GM21526 (cell line): ENCODE data around the gene AMHR2.
"Not testable (repeated sequence)": the region's sequence is repeated elsewhere in the genome, so short reads cannot be mapped to it uniquely, and the experiment has no call there.

Source experiments
- ATAC-seq: cut with Tn5 transposase; IDR thresholded peaks from one replicate; pipeline ENCODE4 v1.9.1; 2021; ENCODE audit warnings: moderate library complexity; ENCODE audit not compliant: unreplicated experiment, low FRiP score

Gene AMHR2

DNA sequence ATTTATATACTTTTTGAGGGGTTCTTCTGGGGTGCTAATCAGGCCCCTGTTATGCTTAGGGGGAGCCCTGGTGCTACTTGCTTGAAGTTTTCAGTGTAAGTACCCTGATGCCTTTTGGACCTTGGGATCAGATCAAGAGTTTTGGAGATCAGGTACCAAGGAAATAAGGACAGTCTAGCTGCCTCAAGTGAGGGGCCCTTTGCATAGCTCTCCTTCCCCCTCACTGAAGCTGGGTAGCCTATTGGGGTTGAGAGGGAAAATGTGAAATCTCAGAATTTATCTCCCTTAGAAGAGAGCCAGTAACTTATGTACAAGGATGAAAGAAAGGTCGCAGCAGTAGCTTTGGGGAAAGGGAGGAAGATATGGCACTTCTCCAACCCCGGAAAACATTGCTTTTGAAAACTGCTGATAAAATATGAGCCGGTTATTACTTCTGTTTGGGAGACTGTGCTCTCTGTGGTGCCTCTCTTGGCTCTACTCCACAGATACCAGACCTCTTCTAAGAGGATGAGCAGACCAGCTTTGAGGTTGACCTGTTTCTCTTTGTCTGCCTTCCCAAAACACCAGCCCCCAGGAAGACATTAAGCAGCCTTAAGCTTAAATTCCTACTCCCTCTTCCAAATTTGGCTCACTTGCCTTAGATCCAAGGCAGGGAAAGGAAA is 8.8 kb upstream of the AMHR2 start:
- ATAC-seq = no peak

DNA sequence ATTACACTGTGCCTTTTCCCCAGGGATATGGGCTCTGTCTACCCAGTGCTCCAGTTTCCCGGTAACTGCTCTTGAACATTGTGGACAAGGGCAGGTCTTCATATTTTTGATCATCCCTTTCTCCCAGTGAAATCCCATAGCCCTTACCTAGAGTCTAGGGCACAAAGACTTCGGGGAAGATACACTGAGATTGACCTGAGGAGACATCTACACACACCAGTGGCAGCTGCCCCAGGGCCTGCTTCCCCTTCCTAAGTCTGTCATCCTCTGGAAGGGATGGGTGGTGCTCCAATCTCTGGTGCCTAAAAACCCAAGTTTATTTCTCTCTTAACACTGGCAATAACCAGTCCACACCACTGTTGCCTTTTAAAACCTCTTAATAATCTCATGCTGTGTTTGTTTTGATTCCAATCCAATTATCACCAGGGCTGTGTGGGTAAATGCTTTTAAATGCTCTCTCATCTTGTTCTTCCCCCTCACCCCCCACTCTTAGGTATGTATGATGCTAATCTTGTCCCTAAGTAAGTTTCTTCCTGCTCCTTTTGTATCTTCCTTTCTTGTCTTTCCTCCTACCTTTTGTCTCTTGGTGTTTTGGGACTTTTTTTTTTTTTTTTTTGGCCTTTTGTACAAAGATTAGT is 7.8 kb upstream of the AMHR2 start:
- ATAC-seq = not testable (repeated sequence)

- not testable (repeated sequence) for ATAC-seq
These were observed 6.3 kb upstream of the AMHR2 start for GRCh38 chr12:53417291-53417816.

- ATAC-seq = no peak
These were observed 5.4 kb upstream of the AMHR2 start for GRCh38 chr12:53418221-53418620.

DNA sequence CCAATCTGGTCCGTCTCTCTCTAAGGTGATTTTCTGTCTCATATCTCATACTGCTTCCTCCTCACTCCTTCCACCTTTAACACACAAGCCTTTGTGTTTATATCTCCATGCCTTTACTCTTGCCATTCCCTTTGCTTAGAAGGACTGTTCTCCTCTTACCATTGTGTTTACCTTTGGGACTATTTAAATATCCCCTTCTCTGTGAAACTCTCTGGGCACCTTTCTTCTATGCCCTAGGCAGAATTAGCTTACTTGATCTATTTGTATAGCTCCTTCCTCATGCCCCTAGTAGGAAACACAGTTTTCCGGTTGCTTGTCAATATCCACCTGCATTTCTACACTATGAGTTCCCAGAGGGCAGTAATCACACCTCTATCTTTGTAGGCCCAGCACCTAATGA is 3.9 kb upstream of the AMHR2 start:
- ATAC-seq = no peak

- ATAC-seq = not testable (repeated sequence)
These were observed 1.4 kb upstream of the AMHR2 start for GRCh38 chr12:53422247-53422646.

DNA sequence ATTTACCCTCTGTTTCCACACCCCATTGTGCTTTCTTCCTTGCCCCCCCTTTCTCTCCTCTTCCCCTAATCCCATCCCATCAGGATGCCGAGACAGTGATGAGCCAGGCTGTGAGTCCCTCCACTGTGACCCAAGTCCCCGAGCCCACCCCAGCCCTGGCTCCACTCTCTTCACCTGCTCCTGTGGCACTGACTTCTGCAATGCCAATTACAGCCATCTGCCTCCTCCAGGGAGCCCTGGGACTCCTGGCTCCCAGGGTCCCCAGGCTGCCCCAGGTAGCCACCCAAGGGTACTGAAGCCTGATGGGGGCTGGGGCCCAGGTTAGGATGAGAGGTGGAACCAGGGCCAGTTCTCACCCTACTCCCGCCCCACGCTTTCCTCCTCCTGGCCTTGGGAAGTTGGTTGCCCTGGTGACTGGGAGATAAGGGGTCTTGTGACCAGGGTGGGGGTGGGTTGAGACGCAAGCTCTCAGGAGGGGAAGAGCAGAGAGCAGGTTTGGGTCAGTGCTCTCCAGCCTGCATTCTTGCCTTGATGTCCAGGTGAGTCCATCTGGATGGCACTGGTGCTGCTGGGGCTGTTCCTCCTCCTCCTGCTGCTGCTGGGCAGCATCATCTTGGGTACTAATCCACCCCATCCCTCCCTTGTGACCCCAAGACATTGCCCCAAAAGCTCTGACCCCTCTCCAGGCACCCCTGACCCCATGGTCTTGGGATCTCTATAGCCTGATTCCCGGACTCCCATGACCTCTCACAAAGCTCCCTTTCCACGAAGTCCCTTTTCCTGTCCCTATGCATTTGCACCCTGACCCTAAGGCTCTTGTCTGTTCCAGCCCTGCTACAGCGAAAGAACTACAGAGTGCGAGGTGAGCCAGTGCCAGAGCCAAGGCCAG is 1.2 kb downstream of the AMHR2 start:
- no peak for ATAC-seq

GRCh38 chr12:53425515-53426150 is 2.0 kb downstream of the AMHR2 start:
- ATAC-seq = no peak

GRCh38 chr12:53427905-53428594 is 4.4 kb downstream of the AMHR2 start:
- ATAC-seq = no peak

DNA sequence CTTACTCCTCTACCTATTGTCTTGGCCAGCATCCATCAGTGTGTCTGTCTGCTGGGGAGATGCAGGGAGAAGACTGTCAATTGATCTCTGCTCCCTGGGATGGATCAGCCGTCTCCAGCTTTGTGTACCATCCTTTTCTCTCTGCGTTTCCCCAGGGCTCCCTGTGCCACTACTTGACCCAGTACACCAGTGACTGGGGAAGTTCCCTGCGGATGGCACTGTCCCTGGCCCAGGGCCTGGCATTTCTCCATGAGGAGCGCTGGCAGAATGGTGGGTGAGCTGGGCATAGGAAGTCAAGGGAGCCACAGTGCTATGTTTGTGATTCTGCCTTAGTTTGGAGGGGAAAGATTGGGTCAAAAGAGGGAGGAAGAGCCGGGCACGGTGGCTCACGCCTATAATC is 5.1 kb downstream of the AMHR2 start:
- no peak for ATAC-seq

- ATAC-seq = no peak
These were observed 6.5 kb downstream of the AMHR2 start for GRCh38 chr12:53430116-53430515.

DNA sequence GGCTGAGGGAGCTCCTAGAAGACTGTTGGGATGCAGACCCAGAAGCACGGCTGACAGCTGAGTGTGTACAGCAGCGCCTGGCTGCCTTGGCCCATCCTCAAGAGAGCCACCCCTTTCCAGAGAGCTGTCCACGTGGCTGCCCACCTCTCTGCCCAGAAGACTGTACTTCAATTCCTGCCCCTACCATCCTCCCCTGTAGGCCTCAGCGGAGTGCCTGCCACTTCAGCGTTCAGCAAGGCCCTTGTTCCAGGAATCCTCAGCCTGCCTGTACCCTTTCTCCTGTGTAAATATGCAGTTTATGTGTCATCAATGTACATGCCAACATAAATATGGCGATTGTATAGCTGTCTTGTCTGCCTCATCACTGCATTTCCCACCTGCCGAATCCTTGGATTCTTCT is 7.5 kb downstream of the AMHR2 start:
- ATAC-seq = no peak

DNA sequence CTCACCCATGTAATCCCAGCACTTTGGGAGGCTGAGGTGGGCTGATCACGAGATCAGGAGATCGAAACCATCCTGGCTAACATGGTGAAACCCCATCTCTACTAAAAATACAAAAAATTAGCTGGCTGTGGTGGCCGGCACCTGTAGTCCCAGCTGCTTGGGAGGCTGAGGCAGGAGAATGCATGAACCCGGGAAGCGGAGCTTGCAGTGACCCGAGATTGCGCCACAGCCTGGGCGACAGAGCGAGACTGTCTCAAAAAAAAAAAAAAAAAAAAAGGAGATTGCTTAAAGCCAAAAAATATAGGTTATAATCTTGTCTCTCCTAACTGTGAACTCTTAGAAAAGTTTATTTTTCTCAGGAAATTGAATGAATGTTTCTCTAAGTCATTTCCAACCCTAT is 11.7 kb downstream of the AMHR2 start:
- ATAC-seq = not testable (repeated sequence)

DNA sequence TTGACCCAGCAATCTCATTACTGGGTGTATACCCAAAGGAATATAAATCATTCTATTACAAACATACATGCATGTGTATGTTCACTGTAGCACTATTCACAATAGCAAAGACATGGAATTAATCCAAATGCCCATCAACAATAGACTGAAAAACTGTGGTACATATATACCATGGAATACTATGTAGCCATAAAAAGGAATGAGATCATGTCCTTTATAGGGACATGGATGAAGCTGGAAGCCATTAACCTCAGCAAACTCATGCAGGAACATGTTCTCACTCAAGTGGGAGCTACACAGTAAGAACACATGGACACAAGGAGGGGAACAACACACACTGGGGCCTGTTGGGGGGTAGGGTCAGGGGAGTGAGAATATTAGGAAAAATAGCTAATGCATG is 15.9 kb downstream of the AMHR2 start:
- not testable (repeated sequence) for ATAC-seq

- peak; percentile 95 for ATAC-seq
These were observed 17.6 kb downstream of the AMHR2 start, which contains the start of gene PRR13 for GRCh38 chr12:53441040-53441833. Gene PRR13, plus strand, starts transcription at chr12:53441734. Its CDS starts 981 bp downstream, at chr12:53442715.

GRCh38 chr12:53443955-53444354 is 20.3 kb downstream of the AMHR2 start:
- no peak for ATAC-seq

- ATAC-seq = not testable (repeated sequence)
These were observed 21.1 kb downstream of the AMHR2 start for GRCh38 chr12:53444593-53445325.

DNA sequence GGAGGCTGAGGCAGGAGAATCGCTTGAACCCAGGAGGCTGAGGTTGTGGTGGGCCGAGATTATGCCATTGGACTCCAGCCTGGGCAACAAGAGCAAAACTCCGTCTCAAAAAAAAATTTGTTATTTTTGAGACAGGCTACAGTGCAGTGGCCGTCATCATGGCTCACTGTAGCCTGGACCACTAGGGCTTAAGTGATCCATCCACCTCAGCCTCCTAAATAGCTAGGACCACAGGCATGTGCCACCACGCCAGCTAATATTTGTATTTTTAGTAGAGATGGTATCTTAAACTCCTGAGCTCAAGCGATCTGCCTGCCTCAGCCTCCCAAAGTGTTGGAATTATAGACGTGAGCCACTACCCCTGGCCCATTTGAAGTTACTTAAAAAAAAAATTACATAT is 27.3 kb downstream of the AMHR2 start:
- no peak for ATAC-seq
